ENCODE results near the gene HIRIP3.

Gene HIRIP3

GRCh38 chr16:30011714-30012504, 16.5 kb upstream of the HIRIP3 start:
- no peak overlapping the region for H3K27ac ChIP-seq
- TF ChIP-seq, protein P1, sequence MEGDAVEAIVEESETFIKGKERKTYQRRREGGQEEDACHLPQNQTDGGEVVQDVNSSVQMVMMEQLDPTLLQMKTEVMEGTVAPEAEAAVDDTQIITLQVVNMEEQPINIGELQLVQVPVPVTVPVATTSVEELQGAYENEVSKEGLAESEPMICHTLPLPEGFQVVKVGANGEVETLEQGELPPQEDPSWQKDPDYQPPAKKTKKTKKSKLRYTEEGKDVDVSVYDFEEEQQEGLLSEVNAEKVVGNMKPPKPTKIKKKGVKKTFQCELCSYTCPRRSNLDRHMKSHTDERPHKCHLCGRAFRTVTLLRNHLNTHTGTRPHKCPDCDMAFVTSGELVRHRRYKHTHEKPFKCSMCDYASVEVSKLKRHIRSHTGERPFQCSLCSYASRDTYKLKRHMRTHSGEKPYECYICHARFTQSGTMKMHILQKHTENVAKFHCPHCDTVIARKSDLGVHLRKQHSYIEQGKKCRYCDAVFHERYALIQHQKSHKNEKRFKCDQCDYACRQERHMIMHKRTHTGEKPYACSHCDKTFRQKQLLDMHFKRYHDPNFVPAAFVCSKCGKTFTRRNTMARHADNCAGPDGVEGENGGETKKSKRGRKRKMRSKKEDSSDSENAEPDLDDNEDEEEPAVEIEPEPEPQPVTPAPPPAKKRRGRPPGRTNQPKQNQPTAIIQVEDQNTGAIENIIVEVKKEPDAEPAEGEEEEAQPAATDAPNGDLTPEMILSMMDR (IDR thresholded peaks at IDR 0.05), result no peak
- TF ChIP-seq ZFX (IDR thresholded peaks at IDR 0.05; ENCODE audit: borderline replicate concordance), result no peak

DNA sequence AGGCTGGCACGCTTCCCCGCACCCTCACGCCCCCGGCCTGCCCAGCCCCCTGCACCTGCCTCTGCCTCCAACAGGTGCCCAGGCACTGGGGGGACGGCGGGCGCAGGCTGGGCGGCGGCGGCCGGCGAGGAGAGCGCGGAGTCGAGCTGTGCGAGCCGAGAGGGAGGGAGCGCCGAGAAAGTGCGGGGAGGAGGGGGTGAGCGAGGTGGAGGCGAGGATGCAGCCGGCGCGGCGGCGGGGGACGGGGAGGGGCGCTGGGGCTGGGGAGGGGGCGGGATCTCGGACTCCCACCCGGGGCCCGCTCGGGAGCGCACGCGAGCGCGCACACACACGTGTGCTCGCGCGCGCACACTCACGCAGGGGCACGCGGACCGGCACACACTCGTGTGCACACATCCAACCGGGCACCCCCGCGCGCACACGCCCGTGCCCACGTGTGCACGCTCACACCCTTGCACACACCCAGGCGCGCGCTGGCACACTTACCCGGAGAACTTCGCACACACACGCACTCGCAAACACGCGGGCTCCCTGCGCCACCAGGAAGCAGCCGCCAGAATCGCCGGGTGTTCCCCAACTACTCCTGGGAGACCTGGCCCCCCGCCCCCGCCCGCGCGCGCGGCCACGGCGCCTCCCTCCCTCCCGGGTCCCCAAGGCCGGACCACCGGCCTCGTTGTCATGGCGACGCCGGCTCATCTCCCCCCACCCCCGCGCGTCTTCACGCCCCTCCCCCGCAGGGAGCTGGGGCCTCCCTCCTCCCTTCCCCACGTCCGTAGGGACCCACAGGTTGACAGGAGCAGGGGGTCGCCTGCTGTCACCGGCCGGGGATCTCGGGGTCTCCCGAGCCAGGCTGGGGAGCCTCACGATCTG, 15.7 kb upstream of the HIRIP3 start, which contains the start of gene DOC2A:
Gene DOC2A, minus strand, starts transcription at position 184 of the 870 bp plus-strand sequence. CDS start 805 bp downstream, outside the sequence.
- TF ChIP-seq, protein P1 (IDR thresholded peaks at IDR 0.05), result no peak
- no peak for TF ChIP-seq ZFX (IDR thresholded peaks at IDR 0.05; ENCODE audit: borderline replicate concordance)
- no peak within 1 kb of the TSS for H3K27ac ChIP-seq

DNA sequence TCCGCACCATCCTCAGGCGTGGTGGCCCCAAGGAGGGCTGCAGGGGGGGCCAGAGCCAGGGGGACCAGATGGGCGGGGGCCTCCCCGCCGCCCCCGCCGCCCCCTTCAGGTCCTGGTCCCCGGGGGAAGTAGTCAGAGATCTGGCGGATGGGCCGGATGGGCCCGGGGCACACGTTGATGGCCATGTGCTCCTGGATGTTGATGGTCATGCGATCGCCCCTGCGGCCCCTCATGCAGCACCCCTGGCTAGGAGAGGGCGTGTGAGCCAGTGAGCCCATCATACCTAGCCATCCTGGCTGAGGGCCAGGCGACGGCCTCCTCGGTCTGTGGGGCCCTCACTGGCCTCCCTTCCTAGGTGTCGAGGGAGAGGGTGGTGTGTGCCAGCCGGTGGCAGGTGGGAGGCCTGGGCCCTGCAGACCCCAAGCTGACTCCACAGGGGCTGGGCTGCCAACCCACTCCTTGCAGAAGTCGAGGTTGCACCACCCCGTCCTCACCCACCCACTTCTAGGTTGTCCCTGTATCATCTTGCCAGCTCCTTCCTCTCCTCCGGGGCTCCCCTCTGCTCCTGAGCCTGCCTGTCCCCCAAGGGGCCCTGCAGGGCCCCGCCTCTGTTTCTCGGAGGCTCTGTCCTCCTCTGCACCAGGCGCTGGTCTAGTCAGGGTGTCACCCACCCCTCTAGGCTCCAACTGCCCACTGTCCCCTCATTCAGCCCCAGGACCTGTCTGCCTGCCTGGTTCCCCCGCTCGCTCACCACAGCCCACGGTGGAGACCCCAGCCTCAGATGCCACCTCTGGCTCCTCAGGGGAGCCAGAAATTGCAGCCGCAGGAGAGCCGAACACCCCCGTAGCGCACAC, 14.8 kb upstream of the HIRIP3 start:
- TF ChIP-seq, protein P1 (IDR thresholded peaks at IDR 0.05), result no peak
- TF ChIP-seq ZFX (IDR thresholded peaks at IDR 0.05; ENCODE audit: borderline replicate concordance), result no peak
- H3K27ac ChIP-seq, result no peak overlapping the region

- TF ChIP-seq, protein P1 (IDR thresholded peaks at IDR 0.05), result no peak
- no peak for TF ChIP-seq ZFX (IDR thresholded peaks at IDR 0.05; ENCODE audit: borderline replicate concordance)
- H3K27ac ChIP-seq, result no peak overlapping the region
These were observed 13.9 kb upstream of the HIRIP3 start for GRCh38 chr16:30009085-30009862.

GRCh38 chr16:30007378-30007895, 12.0 kb upstream of the HIRIP3 start:
- TF ChIP-seq ZFX (IDR thresholded peaks at IDR 0.05; ENCODE audit: borderline replicate concordance), result no peak
- TF ChIP-seq, protein P1 (IDR thresholded peaks at IDR 0.05), result no peak
- H3K27ac ChIP-seq, result no peak overlapping the region

All from 22Rv1 (cell line).